RPMI7951 (cell line): Measurements from ENCODE around the gene SLC19A2. TPM values are rescaled to one million over a fixed set of nuclear protein-coding genes. Genes with fewer than 3 reads are reported as not detected.
A peak's percentile ranks its signal among the peaks of the same experiment; 100 is the strongest.
"Not testable (repeated sequence)": the region's sequence is repeated elsewhere in the genome, so short reads cannot be mapped to it uniquely, and the experiment has no call there.

ENCODE experiments used
- DNase-seq: peaks from one replicate; pipeline ENCODE4 v3.0.0-alpha.2; 2012; ENCODE audit warnings: low read depth
- total RNA-seq: library from RNA; depleted of rRNA; stranded (reverse); fragments of >200 nt; shearing (Covaris generic); gene quantifications from 2 replicates; pipeline ENCODE4 v1.2.3, GENCODE V29; 2014; rRNA removed

SLC19A2 gene, protein sequence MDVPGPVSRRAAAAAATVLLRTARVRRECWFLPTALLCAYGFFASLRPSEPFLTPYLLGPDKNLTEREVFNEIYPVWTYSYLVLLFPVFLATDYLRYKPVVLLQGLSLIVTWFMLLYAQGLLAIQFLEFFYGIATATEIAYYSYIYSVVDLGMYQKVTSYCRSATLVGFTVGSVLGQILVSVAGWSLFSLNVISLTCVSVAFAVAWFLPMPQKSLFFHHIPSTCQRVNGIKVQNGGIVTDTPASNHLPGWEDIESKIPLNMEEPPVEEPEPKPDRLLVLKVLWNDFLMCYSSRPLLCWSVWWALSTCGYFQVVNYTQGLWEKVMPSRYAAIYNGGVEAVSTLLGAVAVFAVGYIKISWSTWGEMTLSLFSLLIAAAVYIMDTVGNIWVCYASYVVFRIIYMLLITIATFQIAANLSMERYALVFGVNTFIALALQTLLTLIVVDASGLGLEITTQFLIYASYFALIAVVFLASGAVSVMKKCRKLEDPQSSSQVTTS
- total RNA-seq = 6.3 and 8.4 TPM in 2 replicates

DNA sequence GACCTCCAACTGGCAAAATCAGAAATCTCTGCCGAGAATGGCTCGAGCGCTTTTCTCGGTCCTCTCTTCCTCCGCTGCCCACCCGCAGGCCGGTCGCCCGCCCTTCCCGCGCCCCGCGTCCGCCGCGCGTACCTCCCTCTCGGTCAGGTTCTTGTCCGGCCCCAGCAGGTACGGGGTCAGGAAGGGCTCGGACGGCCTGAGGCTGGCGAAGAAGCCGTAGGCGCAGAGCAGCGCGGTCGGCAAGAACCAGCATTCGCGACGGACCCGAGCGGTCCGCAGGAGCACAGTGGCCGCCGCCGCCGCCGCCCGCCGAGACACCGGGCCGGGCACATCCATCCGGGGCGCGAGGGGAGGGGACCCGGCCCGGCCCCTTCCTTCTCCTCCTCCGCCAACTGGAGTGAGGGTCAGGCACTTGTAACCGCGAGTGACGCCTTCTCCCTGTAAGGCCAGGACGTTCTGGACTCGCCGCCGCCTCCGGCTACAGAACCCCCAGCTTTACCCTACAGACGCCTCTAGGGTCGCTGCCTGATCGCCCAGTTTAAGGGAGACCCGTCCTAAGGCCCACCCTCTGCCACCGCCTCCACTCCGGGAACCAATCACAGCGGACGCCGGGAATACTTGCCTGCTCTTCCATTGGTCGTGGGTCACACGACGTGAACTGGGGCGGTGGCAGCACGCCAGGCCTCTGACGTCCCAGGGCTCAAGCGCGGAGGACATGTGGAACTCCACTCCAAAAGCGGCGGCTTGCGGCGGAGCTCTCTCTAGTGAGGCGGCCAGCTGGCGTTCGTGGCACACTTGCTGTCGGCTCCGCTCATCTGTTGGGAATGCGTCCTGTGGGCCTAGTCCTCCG lies at the start of gene SLC19A2:
SLC19A2 (minus strand) TSS at position 514 of the 850 bp plus-strand sequence; CDS start at position 336, 178 bp downstream.
- peak; percentile 99 for DNase-seq

DNA sequence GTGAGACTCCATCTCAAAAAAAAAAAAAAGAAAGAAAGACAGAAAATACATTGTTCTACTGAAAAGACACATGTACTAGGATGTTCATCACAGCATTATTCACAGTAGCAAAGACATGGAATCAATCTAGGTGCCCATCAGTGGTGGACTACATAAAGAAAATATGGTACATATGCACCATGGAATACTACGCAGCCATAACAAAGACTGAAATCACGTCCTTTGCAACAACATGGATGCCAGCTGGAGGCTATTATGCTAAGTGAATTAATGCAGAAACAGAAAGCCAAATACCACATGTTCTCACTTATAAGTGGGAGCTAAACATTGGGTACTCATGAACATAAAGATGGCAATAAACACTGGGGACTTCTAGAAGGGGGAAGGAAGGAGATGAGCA lies 48.9 kb upstream of the SLC19A2 start:
- DNase-seq = no peak

DNA sequence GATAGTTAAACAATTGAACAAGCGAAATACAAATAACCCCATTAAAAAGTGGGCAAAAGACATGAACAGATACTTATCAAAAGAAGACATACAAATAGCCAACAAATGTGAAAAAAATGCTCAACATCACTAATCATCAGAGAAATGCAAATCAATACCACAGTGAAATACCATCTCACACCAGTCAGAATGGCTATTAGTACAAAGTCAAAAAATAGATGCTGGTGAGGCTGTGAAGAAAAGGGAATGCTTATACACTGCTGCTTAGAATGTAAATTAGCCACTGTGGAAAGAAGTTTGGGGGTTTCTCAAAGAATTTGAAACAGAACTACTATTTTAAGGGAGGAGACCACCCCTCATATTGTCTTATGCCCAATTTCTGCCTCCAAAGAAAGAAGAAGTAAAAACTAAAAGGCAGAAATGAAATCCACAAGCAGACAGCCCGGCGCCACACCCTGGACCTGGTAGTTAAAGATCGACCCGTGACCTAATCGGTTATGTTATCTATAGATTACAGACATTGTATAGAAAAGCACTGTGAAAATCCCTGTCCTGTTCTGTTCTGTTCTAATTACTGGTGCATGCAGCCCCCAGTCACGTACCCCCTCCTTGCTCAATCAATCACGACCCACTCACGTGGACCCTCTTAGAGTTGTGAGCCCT lies 47.9 kb upstream of the SLC19A2 start:
- not testable (repeated sequence) for DNase-seq

DNA sequence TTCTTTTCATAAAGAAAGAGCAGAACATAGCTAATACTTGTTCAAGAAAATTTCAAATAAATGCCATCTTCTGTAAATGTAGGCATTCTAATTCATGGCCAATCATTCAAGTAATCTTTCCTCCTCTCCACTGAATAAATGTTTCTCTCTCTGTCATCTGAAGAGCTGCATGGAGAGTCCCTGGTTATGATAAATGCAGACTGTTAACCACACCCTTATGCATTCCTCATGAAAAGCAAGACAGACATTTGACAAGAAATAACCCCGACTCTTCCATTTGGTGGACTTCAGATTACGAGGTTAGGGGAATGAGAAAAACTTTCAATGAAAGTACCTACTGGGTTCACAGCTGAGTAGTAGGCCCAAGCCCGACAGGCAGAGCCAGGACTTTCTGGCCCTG lies 44.7 kb upstream of the SLC19A2 start:
- DNase-seq = no peak

DNA sequence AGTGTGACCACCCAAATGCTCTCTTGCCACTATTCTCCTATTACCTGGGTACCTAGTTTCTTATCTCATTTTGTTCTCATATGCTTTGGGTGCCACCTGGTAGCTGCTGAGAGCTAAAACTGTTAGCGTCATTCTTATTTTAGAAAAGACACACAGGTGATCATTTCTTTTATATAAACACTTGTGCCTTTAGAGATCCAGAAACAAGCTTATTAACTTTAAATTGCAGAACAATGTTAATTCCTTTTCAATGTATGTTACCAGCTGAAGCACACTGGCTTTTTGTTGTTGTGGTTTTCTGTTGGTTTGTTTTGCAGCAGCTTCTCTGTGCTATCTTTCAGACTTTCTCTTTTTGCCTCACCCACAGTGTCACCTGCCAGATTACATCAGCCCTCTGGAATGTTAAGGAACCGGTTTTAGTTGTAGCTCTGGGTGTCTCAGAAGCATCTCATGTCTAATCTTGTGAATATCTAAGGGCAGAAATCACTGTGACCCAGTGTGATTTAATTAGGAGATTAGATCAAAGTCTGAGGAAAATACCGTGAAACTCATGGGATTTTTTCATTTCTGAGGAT lies 43.4 kb upstream of the SLC19A2 start:
- DNase-seq = peak; percentile 15

DNA sequence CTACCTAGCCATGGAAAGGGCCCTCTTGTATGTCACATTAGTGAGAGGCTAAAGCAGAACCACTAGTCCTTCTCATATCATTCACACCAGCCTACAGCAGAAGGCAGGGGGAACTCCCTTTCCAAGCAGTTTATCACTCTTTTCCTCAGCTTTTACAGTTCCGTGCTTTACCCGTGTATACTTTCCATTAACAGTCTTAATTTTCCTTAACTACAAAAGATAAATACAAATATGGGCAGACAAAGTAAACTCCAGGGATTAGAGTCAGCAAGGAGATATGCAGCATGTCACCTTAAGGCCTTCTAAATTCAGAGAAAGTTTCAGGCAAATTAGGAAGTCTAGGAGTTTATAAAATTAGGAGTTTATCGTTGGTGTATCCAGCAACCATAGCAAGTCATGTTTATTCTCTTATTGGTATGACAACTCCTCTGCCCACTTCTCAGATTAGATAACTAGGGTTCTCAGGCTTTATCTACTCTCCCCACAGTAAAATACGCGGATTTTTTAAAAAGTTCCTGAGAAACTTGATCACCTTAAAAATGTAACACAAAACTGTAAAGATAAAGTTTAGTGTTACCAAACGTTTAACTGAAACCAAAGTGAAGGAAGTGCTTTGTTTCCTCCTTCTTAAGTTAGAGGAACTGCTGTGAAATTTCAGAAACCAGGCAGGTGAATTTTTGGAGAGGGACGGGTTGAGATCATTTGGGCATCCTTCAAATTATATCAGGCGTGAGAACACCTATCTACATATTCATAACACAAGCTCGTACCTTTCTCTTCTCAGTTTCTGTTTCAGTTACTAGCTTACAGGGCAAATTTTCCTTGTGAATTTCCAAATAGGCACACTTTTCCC lies 42.7 kb upstream of the SLC19A2 start:
- no peak for DNase-seq

DNA sequence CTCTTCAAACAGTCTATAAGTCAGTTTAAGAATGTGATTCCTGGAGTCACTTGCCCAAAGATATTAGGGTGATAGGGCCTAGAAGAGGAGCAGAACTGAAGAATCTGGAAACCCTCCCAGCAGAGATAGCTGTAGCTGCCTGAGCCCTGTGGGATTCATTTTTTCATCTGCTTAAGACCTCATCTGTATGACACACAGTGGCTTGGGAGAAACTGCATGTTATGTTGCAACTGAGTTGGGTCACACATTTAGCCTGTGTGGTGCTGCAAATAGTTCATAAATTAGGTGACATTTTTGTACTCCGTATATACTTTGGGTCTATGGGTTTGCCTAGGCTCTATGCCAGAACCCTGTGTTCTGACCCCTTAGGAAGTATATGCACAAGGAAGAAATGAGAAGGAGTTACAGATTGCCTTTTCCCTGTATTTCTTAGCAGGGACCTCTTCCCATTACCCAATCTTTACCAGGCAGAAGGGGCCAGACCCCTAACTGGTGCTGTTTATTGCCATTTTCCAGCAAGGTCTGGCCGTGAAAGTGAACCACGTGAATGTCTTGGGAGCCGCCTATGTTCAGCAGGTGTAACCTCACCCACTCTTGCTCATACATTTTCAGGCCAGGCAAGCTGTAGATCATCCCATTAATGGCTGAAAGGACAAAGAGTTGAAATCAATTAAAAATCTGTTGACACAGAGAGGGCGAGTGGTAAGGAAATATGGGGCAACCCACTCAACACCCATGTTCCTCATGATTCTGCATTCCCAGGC lies 41.9 kb upstream of the SLC19A2 start:
- no peak for DNase-seq

DNA sequence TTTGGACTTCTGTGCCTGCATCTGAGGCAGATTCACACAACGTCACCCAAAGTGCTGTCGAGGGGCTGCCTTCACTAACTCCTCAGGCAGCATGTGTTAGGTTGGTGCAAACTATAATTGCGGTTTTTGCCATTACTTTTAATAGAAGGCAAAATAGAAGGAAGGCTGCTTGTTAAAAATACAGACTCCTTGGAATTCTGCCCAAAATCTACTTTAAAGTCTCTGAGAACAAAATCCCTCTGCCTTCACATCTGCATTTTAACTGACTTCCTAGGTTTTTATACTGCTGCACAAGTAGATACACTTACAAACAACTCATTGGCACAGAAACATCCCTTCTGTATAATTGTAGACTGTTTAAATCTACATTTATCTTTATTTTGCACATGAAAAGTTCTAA lies 41.3 kb upstream of the SLC19A2 start:
- DNase-seq = no peak

DNA sequence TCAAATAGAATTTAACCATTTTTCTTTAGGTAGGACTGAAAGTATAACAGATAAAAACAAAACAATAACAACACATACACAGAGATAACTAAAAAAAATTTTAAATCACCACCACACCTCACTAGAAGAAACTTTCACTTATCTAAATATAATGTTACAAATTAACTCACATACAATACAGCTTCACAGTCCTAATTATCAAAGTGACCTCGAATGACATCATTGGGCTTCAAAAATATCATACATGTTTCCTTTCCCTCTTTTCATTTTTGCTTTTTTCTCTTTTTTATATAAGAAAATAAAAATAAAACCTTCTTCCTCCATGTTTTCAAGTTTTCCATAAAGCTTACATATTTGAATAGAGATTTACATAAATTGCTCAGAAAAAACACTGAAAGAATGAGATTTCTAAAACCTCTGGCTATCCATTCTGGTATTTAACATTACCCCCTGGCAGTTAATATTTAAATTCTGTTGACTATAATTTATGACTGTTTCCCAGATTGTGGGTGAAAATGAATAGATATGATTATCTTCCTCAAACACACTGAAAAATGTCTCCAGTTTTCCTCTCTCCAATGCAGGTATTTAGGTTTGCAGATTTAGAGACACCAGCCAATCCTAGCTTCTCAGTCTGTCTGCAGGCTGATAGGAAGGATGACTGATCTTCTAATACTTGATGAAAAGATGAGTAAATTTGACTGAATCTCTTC lies 40.5 kb upstream of the SLC19A2 start:
- no peak for DNase-seq

DNA sequence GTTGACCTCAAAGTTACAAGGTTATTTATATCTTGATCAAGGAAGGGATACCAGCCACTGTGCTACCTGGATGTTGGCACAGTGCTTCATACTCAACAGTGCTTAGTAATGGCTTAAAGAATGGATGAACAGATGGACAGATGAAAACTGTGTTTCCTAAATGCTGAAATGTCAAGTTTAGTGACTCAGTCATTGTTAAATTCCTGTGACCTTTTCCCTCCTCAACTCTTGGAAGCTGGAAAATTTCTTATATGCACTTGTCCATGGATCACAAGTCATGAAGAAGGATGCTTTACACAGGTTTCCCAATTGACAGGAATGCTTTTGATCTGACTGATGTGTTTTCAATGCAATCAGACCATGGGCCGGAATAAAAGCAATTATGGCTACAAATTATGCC lies 39.6 kb upstream of the SLC19A2 start:
- DNase-seq = no peak

DNA sequence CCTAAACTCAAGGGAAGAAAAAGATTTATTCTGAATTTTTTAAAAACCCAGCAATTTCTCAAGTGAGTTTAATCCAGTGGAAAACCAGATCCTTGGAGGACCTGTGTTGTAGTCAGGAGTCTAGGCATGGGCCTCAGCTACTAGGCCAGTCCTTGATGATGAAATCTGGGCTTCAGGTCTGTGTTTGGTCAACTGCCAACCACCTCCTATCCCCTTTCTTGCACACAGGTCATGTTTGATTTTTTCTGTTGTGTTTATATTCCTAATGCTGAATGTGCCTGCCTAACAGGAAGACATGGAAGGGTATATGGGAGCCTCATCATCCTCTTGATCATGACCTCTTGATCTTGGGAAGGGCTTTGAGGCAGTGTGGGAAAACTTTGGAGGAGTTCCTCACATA lies 38.2 kb upstream of the SLC19A2 start:
- no peak for DNase-seq

DNA sequence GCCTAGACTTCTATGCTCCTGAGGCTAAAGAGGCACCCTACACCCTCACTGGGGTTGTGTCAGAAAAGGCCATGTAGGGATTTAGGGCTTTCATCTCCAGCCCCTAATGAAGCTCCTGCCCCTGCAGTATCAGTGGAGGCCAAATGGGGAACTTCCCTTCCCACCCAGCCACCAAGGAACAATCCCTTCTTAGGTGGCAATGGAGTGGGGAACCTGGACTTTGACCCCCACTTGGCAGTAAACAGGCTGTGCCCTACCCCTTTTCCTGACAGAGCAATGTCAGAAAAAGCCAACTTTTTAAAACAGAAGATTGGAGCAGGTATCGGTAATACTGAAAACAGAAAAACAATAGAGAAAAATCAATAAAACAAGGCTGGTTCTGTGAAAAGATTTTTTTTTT lies 35.5 kb upstream of the SLC19A2 start:
- no peak for DNase-seq

DNA sequence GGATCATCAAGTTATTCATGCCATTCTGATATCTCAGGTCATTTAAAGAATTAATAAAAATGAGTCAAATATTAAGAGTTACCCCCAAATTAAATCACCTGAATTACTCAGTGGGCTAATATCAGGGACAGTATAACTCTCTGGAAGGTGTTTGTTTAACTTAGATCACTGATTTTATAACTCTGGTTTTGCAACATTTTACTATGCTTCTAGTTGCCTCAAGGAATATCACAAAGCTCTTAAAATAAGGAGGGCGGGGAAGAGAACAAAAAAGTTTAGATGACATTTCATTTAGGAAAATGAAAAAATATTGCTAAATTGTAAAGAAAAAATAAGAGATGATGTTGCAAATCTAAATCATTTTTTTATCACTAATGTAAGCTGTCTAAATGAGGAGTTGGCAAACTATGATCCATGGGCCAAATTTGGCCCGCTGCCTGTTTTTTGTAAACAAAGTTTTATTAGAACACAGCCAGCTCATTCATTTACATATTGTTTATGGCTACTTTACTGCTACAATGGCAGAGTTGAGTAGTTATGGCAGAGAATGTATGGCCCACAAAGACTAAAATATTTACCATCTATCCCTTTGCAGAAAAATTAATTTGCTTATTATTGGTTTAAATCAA lies 31.9 kb upstream of the SLC19A2 start:
- no peak for DNase-seq

DNA sequence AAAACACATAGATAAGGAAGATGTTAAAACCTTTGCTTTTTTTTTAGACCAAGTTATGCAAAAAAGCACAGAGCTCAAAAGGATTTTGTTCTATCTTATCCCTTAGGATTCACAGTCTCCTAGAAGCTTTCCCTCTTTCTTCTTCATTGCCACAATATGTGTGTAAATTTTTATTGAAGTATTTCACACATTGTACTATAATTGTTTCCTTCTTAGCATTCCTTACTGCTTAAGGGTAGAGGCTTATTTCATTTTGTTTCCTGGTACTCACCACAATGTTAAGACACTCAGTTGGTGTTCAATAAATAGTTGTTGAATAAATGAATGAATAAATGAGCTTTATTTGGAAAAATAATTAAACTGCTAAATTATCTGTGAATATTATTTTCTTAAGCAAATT lies 29.9 kb upstream of the SLC19A2 start:
- no peak for DNase-seq

DNA sequence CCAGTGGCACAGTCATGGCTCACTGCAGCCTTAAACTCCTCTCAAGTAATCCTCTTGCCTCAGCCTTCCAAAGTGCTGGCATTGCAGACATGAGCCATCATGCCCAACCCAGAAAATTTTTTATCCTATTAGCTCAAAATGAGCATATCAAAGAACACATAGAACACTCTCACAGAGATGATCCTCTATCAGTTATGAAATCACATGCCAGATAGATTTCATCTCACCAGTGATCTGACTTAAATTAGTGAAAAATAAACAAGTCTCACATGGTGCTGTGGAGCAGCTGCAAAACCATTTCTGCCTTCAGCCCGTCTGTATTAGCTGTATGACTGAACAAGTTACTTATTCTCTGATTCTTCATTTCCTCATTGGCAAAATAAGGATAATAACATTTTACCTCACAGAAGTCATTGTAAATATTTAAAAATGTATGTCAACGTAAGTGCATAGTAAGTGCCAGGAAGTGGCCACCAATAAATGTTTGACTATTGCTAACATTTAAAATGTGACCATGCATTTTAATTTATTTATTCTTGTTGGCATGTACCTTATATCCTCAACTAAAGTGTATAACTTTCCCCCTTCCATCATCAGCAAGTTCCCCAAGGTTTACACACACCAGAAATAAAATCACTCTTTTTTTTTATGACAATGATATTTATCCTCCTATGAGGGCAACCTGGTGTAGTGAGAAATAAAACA lies 29.0 kb upstream of the SLC19A2 start:
- DNase-seq = no peak

DNA sequence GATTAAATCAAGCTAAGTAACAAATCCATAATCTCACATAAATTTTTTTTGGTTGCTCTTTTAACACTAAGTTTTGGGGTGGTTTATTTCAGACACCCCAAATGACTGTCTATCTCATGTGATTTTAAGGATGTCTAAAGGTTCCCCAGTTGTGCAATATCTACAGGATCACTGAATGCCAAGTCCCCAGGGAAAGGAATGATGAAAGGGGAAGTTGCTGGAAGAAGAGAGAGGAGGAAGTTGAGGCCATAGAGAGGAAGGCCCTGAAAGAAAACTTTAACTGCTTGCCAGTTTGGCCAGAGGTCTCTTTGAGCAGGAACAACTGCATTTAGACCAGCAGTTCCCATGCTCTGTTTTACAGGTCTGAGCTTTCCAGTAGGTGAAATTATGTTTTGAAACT lies 27.5 kb upstream of the SLC19A2 start:
- no peak for DNase-seq

DNA sequence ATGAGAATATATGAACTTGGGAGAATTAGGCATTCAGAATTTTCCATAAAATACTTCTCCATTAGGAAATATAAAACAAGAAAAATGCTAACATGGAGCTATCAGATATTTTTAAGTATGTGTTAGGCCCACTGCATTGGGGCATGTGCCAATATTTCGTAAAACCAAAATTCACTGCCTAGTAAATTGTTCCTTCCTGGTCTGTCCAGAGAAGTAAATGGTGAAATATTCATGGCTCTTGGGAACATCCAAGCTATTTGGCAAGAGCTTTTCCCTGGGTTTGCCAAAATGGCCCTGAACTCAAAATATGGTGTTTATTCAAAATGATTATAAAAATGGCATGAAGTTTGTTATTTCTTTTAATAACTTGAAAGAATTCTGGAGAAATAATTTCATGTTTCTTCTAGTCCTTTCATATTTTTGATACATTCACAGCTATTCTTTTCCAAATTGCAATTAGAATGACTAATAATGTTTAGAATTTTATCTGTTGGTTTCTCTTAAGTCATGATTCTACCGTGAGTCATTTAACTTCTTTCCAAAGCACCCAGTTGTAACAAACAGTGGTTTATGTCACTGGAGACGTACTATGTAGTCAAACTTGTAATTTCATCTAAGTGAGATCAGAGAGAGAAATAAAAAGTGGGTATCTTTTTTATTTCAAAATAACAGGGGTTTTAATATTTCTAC lies 25.7 kb upstream of the SLC19A2 start:
- DNase-seq = peak; percentile 55

DNA sequence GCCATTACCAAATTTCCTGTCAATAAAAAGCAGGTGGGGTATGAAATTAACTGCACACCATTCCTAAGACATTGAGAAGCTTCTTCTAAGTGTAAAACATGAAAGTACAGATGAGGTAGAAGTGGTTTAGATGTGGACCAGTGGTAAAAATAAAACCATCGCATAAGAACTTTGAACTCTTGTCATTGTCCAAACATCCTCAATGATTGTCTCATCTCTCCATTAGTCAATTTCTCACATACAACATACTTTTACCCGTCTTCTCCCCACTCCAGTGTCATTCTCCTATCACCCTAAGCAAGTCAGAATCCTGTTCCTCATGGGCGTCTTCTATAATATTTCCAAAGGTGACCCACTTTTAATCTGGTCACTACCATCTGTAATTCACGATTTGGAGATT lies 24.3 kb upstream of the SLC19A2 start:
- DNase-seq = no peak
